ENCODE measurements around the gene MAP2K2. TPM values are rescaled to one million over a fixed set of nuclear protein-coding genes. Genes with fewer than 3 reads are reported as not detected.

The MAP2K2 gene
- total RNA-seq, 2 donors from 2014 or later, result 51.2 to 71.8 TPM

- H3K36me3 ChIP-seq, result no peaks in the 10 kb centered on the region
- H3K27me3 ChIP-seq (replicated peaks; ENCODE audit: insufficient read depth), result no peaks in the 10 kb centered on the region
- no peak overlapping the region for H3K4me3 ChIP-seq
- no peaks in the 10 kb centered on the region for H3K9me3 ChIP-seq
- DNase-seq (ENCODE audit: low spot score) (no peak), ATAC-seq (ENCODE audit: insufficient number of reproducible peaks, low FRiP score, low read depth) (no peak)
- TF ChIP-seq CTCF (IDR thresholded peaks at IDR 0.05), result no peak
- H3K27ac ChIP-seq, result no peak overlapping the region
- H3K4me1 ChIP-seq (ENCODE audit: control insufficient read depth in 1 of 2, low read depth in 2 of 2), result peaks cover 4 to 7% of the 10 kb centered on the region in 2 donors
Measured at GRCh38 chr19:4069331-4069959, 54.5 kb downstream of the MAP2K2 start.

GRCh38 chr19:4068047-4068966 is 55.6 kb downstream of the MAP2K2 start:
- Histone ChIP-seq H3K27me3 (replicated peaks; ENCODE audit: insufficient read depth) (no peaks in the 10 kb centered on the region), H3K9me3 (no peaks in the 10 kb centered on the region), H3K4me3 (peak overlapping the region; percentile 99), H3K36me3 (no peaks in the 10 kb centered on the region), H3K27ac (peak overlapping the region; percentile 79 to 88), H3K4me1 (ENCODE audit: control insufficient read depth in 1 of 2, low read depth in 2 of 2) (peaks cover 8 to 13% of the 10 kb centered on the region in 2 donors)
- no peak for DNase-seq (ENCODE audit: low spot score)
- no peak for ATAC-seq (ENCODE audit: insufficient number of reproducible peaks, low FRiP score, low read depth)
- no peak for TF ChIP-seq CTCF (IDR thresholded peaks at IDR 0.05)

GRCh38 chr19:4067396-4068046 is 56.4 kb downstream of the MAP2K2 start:
- Histone ChIP-seq H3K4me3 (peak overlapping the region; percentile 99), H3K36me3 (no peaks in the 10 kb centered on the region), H3K9me3 (no peaks in the 10 kb centered on the region), H3K4me1 (ENCODE audit: control insufficient read depth in 1 of 2, low read depth in 2 of 2) (peaks cover 15 to 21% of the 10 kb centered on the region in 2 donors), H3K27ac (peak overlapping the region; percentile 79 to 88), H3K27me3 (replicated peaks; ENCODE audit: insufficient read depth) (no peaks in the 10 kb centered on the region)
- TF ChIP-seq CTCF (IDR thresholded peaks at IDR 0.05), result no peak
- DNase-seq (ENCODE audit: low spot score) (no peak), ATAC-seq (ENCODE audit: insufficient number of reproducible peaks, low FRiP score, low read depth) (no peak)

- Histone ChIP-seq H3K9me3 (no peaks in the 10 kb centered on the region), H3K27ac (peak within 1 kb of the TSS; percentile 79 to 88), H3K4me1 (ENCODE audit: control insufficient read depth in 1 of 2, low read depth in 2 of 2) (peaks cover 22 to 28% of the 10 kb centered on the region in 2 donors), H3K36me3 (no peaks in the 10 kb centered on the region), H3K4me3 (peak within 1 kb of the TSS; percentile 99), H3K27me3 (replicated peaks; ENCODE audit: insufficient read depth) (no peaks in the 10 kb centered on the region)
- TF ChIP-seq CTCF (IDR thresholded peaks at IDR 0.05), result no peak
- ATAC-seq (ENCODE audit: insufficient number of reproducible peaks, low FRiP score, low read depth) (peak; percentile 55), DNase-seq (ENCODE audit: low spot score) (peak; percentile 80)
Measured at GRCh38 chr19:4066682-4067395, 57.1 kb downstream of the MAP2K2 start, which contains the start of gene ZBTB7A. Gene ZBTB7A, minus strand, starts transcription at chr19:4066899. Its CDS starts 11,667 bp downstream, at chr19:4055232.
